GM12801 (cell line): ENCODE measurements around the gene HNF4A.

ENCODE experiments used
- TF ChIP-seq, protein P1 (sequence below): IDR thresholded peaks from one replicate; pipeline ENCODE4 v1.5.1; 2011; ENCODE audit warnings: control low read depth; ENCODE audit not compliant: insufficient read length; ENCODE audit errors: extremely low read depth

The HNF4A gene

DNA sequence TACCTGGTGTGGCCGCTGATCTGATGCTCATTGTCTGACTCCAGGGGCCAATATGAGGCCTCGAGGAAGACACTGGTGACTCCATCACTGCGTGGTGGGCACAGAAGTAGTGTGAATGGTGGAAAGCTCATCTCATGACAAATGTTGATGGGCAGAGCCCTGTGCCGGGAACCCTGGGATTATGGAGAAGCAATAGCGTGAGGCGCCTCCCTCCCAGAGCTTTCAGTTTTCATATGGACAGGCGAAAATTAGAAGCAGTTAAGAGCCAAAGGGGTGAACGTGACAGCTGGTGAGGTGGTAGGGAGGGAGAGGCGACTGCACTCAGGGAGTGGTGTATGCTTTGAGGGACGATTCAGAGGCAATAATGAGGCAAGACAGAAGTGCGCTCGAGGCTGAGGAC is 80.9 kb downstream of the HNF4A start:
- TF ChIP-seq, protein P1, sequence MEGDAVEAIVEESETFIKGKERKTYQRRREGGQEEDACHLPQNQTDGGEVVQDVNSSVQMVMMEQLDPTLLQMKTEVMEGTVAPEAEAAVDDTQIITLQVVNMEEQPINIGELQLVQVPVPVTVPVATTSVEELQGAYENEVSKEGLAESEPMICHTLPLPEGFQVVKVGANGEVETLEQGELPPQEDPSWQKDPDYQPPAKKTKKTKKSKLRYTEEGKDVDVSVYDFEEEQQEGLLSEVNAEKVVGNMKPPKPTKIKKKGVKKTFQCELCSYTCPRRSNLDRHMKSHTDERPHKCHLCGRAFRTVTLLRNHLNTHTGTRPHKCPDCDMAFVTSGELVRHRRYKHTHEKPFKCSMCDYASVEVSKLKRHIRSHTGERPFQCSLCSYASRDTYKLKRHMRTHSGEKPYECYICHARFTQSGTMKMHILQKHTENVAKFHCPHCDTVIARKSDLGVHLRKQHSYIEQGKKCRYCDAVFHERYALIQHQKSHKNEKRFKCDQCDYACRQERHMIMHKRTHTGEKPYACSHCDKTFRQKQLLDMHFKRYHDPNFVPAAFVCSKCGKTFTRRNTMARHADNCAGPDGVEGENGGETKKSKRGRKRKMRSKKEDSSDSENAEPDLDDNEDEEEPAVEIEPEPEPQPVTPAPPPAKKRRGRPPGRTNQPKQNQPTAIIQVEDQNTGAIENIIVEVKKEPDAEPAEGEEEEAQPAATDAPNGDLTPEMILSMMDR, result no peak

DNA sequence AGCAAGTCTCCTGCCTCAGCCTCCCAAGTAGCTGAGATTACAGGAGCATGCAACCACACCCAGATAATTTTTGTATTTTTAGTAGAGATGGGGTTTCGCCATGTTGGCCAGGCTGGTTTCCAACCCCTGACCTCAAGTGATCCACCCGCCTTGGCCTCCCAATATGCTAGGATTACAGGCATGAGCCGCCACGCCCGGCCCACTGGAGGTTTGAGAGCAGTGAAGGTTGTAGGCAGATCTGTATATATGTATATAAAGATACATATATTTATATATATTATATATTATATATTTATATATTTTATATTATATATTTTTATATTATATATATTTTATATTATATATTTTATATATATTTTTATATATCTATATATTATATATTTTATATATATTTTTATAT is 82.0 kb downstream of the HNF4A start:
- TF ChIP-seq, protein P1, result no peak

DNA sequence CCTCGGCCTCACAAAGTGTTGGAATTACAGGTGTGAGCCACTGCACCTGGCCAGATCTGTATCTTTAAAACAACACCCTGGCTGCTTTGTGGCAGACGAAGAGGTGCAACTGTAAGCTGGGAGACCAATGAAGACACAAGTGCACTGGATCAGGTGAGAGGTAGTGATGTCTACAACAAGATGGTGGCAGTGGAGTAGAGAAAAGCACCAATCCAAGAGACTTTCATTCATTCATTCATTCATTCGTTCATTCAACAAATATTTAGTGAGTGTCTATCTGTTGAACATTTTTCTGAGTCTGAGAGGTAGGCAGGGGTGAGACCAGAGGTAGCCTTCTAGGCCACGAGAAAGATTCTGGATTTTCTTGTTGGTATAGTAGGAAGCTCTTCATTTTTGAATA is 83.3 kb downstream of the HNF4A start:
- TF ChIP-seq, protein P1, result no peak

- TF ChIP-seq, protein P1, result no peak
Observed at GRCh38 chr20:44439318-44439717, 83.8 kb downstream of the HNF4A start.

- TF ChIP-seq, protein P1, result no peak
Observed at GRCh38 chr20:44442298-44443070, 87.0 kb downstream of the HNF4A start.

DNA sequence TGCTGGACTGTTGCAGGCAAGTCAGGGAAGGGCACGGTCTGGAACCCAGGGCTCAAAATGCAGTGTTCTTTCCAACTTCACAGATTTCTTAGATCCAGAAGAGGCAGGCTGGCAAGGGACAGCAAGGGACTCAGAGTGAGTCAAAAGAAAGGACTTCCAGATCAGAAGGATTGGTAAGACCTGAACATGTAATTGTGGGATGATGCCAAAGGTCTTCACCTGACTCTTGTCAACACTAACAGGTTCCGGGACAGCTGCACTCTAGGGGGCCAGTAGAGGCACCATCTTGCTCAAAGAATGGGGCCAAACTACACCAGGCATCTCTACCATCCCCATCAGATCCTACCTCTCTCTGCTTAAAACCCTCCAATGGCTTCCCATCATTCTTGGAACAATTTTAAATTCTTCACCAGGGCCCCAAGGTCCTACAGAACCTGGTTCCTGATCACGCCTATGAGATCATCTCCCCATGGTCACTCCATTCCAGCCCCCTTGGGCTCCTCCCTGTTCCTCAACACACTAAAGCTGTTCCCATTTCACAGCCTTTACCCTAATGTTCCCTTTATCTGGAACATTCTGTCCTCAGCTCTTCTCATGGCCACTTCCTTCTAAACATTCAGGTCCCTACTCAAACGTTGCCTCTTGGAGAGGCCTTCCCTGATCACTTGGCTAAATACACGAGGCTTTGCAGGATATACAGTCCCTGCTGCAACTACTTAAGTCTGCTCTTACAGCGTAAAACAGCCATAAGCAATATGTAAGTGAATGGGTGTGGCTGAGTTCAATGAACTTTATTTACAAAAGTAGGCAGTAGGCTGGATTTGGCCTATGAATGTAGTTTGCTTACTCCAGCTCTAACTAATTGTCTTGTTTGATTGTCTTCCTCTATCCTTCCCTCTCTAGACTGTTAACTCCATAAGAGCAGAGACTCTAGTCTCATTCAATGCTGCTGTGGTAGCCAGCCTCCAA is 90.5 kb downstream of the HNF4A start:
- TF ChIP-seq, protein P1, result no peak

DNA sequence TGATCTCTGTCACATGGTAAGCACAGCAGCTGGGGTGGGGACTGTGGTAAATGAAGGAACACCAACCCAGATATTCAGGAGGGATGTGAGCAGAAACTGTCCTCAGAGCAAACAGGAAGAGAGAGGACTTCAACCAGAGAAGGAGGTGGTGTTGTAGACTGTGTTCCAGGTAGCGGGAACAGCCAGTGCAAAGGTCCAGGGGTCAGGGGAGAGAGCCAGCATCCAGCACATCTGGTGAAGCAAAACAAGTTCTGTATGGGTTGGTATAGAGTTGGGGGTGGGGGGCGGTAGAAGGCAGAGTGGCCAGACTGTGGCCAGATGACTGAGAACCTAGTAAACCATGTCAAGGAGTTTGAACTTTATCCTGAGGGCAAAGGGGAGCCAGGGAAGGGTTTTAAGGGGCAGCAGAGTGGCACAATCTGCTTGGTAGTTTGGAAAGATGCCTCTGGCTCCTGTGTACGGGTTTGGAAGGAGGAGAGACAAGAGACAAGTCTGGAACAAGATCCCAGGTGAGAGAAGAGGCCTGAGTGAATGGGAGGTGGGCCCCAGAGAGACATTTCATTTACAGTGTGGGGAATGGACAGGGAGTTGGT is 92.4 kb downstream of the HNF4A start:
- TF ChIP-seq, protein P1, result no peak
